Measurements from ENCODE around the gene POMT2.
"Not testable (repeated sequence)": the region's sequence is repeated elsewhere in the genome, so short reads cannot be mapped to it uniquely, and the experiment has no call there.

Gene POMT2

DNA sequence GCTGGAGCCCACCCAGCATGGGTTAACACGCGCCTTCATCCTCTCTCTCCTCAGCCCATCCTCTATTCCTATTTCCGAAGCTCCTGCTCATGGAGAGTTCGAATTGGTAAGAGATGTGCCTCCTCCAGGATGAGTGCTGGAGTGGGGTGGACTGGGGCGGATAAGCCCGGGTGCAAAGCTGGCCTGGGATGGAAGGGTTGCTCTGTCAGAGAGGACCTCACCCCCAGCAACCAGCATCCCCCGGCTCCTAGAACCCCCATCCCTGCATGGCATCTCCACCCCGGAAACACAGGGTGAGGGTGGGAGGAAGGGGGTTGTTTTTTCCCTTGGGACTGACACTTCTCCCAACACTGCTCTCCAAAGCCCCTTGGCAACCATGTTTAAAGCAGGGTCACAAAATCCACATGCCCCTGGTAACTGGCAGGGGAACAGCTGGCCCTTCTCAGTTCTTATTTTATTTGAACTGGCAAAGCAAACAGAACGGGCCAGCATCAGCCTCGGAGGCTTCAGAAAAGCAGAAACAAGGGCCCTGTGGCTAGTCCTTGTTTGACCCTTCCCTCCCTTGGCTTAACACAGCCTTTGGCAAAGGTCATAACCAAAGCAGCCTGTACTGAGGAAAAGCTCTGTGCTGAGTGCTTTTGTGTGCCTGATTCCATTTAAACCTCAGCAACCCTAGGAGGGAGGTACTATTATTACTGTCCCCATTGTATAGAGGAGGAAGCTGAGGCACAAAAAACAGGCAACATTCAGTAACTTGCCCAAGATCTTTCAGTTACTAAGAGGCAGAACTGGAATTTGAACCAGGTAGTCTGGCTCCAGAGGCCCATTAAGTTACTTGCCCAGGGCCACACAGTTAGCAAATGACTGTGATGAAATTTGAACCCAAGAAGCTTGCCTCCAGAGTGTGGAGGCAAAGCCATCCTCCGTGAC is 4.4 kb upstream of the POMT2 start:
- no peak for DNase-seq

DNA sequence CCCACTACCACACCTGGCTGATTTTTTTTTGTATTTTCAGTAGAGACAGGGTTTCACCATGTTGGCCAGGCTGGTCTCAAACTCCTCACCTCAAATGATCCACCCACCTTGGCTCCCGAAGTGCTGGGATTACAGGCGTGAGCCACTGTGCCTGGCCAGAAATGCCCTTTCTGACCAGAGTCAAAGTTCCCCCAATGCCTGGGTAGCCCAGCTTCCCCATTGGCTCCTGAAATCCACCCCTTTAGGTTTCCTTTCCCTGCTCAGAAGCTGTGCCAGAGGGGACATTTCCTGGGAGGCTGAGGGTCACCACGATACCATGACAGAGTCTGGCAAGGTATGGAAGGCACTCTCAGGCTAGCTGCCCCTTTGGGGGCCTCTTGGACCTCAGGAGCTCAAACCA is 3.6 kb upstream of the POMT2 start:
- no peak for DNase-seq

DNA sequence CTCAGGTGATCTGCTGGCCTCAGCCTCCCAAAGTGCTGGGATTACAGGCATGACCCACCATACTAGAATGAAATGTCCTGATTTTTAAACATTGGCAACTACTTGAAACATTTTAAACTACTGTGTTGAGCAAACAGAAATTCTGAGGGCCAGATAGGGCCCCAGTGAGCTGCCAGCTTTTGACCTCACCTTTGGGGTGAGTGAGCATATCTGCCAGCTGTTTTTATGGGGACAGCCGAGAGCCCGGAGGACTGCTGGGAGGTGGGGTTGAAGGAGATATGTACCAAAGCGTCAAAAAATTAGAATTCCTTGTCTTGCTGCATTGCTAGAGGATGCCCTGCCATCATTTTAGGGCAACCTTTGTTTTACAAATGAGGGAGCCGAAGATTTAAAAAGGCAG is 2.9 kb upstream of the POMT2 start:
- DNase-seq: no peak

DNA sequence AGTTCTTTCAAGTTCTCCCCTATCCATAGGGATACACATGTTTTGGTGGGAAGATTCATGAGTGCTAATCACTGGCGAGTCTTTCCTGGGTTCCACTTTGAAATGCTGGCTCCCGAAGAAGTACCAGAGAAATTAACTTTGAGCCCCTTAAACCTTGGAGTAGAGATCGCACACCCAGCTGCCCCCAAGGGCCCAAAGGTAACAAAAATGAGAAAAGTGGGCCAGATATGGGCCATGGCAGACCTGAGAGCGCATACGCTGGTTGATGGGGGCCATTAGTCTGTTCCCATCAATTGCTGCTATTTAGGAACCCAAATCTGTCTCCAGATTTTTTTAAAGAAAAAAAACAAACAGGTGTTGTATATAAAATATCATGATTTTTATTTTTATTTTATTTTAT is 2.3 kb upstream of the POMT2 start:
- DNase-seq: no peak

DNA sequence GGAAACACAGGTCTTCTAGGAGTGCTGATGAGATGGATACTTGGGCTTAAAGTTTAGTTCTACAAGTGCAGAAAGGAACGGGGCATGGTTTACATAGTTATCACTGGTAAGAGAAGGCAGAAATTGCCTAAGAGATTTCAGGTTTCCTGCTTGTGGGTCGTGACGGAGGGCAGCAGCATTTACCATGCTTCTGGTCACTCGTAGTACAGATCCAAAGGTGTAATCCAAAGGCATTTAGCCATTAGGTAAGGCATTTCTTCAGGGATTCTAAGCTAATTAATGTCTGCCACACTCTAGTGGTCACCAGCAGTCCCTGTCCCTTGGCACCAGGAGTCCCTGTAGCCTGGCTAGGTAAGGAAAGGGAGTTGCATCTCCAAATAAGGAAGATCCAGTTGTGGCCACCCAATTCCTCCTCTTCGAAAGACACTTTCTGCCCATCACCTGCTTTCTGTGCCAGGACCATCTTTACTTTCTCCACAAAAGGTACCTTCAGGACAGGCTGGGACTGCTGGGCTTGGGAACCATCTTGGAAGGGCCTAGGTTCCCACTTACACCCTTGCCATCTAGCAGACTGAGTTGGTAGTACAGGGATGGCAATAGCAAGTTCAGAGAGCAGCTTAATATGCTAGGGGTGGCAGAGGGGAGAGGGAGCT is 1.7 kb upstream of the POMT2 start:
- DNase-seq: peak; percentile 7

DNA sequence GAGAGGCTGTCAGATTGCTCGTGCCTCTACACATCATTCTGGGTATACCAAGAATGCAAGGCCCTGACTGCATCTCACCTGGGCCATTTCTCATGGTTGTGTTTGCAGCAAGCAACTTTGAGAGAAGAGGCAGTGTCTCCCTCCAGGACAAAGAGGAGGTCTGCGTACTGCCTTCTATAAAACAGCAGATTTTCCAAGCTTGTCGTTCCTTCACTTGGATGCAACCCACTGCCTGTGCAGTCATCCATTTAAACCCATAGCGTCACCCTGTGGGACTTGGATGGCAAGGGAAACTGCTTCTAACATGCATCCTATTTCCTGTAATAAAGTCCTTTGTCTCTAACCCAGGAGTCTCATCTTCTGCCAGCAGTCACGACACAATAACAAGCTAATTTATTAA is 1.3 kb downstream of the POMT2 start:
- DNase-seq: no peak

DNA sequence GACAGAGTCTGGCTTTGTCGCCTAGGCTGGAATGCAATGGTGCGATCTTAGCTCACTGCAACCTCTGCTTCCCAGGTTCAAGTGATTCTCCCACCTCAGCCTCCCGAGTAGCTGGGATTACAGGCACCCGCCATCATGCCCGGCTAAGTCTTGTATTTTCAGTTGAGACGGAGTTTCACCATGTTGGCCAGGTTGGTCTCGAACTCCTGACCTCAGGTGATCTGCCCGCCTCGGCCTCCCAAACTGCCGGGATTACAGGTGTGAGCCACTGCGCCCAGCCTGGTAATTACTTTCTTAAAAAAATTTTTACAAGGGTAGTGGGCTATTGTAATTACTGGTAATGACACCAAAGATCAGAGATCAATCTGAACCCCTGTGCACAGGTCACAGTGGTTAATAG is 1.9 kb downstream of the POMT2 start:
- DNase-seq: not testable (repeated sequence)

DNA sequence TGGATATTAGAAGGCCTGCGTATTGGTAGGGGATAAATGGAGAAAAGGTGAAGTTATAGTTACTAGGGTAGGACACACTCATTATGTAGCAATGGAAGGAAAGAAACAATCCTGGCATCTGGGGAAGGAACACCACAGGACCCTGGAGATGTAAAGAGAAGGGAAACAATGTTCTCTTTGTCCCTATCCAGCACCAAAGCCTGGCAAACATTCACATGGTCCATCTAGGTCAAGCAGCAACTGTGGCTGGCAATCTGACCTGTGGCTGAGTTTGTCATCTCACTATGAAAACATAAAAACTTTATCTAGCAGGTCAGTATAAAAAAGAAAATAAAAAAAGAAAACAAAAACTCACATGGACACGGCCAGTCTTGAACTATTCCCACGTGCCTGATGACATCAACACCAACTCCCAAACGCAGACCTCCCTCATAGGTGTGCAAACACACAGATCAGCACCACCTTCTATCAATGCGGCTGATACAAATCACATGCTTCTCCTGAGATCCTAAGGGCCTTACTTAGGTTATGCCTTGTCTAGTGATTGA is 2.6 kb downstream of the POMT2 start:
- DNase-seq: no peak

DNA sequence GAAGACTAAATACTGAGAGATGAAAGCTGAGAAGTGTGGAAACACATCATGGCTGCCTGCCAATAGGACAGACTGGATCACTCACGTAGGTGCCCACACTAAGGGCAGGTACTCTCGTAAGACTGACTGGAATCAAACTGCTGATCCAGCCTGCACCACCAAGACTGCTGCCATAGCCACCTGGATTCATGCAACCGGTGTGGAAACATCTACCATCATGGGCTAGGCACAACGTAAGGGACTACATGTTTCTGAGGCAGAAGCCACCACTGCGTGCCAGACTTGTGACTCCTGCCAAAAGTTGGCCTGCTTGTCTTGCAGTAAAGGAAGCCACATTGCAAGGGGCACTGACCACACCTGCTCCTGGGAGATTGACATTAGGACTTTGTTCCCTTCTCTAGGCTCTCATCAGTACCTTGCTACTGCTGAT is 3.8 kb downstream of the POMT2 start:
- DNase-seq: no peak

DNA sequence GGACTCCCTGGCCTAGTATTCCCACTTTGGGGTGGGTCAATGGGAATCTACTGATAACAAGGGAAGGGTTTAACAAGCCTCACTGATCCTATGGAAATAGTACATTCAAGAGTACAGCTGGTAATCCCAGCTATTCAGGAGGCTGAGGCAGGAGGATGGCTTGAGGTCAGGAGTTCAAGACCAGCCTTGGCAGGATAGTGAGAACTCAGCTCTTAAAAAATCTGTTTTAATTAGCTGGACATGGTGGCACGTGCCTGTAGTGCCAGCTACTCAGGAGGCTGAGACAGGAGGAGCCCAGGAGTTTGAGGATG is 4.5 kb downstream of the POMT2 start:
- DNase-seq: no peak

DNA sequence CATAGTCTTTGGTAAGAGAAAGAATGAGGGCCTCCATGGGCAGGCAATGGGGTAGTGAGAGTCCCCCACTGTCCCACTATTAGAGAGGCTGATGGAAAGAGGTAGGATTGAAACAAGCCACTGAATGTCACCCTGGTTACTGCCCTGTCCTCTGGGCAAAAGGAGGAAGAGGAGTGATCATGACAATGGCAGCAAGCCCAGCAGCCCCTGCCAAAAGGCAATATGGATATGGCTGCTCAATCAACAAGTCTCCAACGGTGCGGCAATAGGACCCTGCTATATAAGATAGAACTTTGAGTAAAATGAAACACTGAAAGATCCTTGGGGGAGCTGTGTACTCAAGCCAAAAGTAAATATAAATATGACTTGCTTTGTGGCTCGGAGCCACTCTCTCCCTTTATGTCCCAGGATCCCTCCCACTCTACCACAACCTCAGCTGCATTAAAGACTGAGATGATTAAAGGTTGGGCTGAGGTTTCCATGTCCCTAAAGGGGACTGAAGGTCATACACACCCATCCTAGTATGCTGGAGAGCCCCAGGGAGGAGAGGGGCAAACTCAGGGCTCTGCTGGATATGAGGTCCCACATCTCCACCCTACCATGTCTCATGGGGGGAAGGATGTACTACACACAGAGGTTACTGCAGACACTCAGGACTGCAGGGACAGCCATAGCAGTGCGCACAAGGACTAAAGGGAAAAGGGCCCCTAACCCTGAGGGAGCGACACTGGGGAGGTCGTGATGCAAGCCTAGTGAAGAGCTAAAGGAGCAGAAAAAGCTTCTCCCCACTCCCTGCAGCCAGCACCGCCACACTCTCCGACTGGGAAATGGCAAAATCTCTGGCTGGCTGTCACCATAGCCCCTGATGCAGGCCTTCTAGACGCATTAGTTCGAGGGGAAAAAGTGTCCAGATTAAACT is 5.9 kb downstream of the POMT2 start:
- no peak for DNase-seq

DNA sequence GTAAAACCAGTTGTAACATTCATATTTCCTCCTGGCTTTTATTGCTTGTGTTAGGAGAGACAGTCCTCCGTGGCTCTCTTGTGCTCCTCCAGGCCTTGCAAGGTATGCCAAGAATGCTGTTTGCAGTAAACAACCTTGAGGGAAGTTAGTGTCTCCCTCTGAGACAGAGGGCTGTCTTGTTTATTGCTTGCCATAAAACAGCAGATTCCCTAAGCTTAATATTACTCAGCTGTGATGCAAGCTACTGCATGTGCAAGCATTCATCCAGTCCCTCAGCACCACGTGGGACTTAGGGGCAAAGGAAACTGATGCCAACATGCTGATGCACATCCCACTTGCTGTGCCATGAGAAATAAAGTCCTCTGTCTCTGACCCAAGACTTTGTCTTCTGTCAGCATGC is 6.6 kb downstream of the POMT2 start:
- DNase-seq: peak; percentile 29

DNA sequence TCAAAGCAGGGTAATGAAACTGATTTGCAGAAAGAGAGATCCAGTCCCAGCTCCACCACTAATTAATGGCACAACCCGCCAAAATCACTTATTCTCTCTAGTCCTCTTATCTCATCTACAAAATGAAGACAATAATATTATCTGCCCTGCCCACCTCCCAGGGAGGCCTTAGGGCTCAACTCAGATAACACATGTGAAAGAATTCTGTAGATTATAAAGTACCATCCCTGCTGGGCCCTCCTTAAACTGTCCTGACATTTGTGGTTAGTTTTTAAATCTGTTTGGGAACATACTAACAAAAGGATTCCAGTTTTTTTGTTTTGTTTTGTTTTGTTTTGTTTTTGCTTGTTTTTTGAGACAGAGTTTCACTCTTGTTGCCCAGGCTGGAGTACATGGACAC is 7.3 kb downstream of the POMT2 start:
- DNase-seq: no peak

DNA sequence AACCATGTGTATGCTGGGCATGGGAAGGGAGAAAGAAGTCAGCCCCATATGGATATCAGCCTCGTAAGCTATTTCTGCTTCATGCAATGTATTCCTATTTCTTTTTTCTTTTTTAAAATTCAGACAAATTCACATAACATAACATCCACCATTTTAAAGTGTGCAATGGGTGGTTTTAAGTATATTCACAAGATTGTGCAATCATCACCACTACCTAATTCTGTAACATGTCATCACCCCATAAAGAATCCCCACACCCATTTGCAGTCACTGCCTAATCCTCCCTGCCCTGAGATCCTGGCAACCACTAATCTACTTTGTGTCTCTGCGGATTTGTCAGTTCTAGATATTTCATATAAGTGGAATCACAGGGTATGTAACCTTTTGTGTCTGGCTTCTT is 9.5 kb downstream of the POMT2 start:
- peak; percentile 92 for DNase-seq

DNA sequence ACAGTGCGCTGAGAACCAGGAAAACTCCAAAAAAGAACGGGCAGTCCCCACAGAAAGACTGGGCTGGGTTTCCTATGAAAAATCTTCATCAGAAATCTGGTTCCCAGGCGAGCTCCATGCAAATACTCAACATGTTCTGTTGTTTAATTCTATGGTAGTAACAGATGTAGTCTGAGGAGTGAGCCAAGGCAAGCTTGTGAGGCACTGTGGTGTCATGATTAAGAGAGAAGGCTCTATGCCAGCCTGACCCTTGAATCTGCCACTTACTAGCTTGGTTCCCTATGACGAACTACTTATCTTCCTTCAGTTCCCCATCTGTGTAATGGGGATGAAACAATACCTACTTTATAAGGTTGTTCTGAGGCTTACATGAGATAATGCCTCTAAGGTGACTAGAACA is 10.7 kb downstream of the POMT2 start:
- DNase-seq: no peak

DNA sequence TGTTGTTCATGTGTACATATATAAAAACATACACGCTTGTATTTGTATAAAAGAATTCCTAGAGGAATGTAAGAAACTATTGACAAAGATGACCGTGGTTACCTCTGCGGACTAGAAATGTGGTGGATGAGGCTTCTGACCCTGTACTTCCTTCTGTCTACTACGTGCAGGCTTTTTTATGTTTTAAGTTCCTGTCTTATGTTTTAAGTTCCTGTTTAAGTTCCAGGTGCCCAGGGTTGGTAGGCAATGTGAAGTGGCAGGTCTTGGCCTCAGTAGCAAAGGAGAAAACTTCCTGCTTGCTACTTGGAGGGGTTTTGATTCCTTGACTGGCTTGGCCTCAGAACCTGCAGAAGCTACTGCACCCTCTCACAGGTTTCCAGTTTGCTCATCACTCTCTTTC is 11.6 kb downstream of the POMT2 start:
- DNase-seq: peak; percentile 68

DNA sequence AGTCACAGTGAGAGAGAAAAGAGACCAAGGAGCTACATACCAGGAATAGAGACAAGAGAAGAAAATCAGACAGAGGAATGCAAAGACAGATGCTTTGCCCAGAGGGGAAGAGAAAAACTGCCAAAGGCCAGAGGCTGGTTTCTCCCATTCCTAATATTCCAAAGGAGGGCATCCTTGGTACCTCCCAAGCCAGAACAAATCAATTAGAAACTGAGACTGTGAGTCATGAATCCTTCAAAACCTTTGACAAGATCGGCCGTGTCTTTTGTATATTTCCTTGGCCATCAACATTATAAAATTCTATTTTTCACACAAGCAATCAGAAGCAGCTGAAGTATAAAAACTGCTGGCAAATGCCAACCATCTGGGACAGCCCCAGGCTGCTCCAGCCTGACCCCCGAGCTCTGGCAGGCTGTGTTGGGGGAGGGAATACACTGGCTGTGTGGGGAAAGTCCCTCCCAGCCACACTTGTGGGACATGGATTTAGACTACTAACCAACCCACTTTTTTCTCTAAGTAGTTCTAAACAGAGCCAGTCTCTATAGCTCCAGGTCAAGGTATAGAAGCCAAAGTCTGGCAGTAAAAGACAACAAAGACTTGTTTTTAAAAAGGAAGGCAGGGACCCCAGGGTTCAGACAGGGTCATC is 13.7 kb downstream of the POMT2 start:
- no peak for DNase-seq

DNA sequence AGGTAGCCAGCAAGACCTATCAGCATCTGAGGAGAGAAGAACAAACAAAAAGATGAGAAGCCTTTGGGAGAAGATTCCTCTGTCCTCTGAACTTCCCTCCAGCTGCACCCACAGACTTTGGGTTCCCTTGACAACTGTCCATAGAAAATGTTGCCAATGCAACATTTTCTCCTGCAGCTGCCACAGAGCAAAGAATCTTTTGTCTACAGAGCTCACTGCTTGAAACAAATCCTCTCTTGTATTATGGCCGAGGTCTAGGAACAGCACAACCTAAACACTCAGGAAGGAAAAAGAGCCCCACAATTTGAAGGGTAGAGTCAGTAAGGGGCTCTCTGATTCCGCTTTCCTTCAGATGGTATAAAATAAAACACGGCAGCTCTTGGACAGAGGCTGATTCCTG is 14.3 kb downstream of the POMT2 start:
- no peak for DNase-seq

DNA sequence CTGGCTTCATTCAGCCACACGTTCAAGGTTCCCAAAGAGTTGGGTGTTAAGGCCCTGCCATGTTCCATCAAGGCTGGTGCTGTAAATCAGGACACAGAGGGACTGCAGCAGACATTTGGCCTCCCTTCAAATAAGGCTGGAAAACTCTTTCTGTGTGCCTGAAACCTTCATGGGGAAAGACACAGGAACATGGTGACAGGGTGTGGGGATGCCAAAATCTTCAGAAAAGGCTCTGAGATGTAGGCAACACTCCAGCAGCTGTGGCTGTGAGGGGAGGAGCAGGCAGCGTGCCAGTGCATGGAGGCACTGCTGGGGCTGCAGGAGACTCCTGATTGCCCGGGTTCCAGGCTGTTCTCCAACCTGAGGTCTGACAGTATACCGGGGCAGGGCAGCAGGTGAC is 15.0 kb downstream of the POMT2 start:
- DNase-seq: no peak

DNA sequence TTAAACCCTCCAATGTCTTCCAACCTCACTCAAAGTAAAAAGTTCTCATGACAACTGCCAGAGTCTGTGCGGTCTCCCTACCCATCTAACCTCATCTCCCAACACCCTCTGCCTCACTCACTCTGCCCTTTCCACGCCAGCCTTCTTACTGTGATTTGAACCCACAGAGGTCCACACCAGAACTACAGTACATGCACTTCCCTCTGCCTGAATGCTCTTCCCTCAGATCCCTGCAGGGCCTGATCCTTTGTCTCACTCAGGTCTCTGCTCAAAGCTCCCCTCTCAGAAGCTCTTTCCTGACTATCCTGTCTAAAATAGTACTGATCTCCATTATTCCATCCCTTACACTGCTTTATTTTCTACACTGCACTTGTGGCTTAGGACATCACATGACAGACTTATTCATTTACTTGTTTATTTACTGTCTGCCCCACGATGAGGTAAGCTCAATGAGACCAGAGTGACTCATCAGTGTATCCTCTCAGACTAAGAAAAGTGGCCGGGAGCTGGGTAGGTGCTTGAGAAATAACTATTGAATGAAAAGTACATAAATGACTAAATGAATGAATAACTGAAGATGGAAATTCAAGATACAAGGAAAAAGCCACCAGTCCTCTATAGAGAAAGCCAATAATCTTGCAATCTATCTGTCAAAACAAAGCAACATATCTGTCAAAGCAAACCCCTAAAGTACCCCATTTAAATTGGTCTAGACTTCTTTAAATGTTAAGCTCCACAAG is 17.1 kb downstream of the POMT2 start:
- peak; percentile 70 for DNase-seq

DNA sequence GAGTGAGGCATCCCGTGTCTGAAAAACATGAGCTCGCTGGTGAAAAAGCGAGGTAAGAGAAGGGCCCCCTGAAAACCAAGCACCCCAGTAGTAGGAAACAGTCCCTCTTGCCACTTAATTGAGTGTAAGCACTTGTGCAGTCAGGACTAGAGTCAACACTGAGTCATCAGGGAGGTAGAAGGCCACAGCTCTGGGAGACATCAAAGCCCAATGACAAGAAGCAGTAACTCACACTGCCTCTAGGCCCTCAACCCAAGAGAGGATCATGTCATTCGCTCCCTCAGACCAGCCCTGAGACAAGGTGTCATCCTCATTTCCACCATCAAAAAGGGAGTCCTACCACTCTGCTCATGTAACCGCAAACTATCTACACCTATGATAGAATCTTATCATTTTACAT is 17.8 kb downstream of the POMT2 start:
- peak; percentile 10 for DNase-seq

DNA sequence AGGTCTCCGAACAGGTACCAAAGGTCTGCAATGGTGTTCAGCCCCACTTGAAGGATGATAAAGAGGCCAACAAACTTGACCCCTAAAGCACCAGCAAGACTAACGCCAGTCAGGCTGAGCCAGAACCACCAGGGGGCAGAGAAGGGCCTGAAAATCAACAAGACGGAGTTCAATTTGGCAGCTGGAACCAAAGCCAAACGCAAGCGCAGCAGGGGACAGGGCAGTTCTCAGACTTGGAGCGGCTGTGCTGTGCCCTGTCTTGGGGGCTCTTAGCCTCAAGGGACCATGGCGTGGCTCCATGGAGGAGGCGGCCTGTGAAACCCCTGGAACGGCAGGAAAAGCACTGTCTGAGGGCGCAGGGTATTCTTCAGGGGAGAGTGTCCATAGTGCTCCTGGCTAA is 19.6 kb downstream of the POMT2 start:
- DNase-seq: peak; percentile 53
